T-helper 17 cell (primary cell): ENCODE results near the gene OXNAD1. TPM values are rescaled to one million over a fixed set of nuclear protein-coding genes. Genes with fewer than 3 reads are reported as not detected.

Experiments used
- total RNA-seq, 4 donors: library from RNA in 2 of 4; stranded (reverse) in 2 of 4; gene quantifications; one replicate each; pipeline ENCODE4 v1.2.3 and lab custom pipeline; 2022 to 2026

The OXNAD1 gene
- total RNA-seq, 2 donors from 2014 or later: 73.1 to 89.3 TPM

Other genes with a start within 250 kb of the OXNAD1 start
- gene GALNT15, start 90.5 kb upstream of the OXNAD1 start, total RNA-seq: under 1 TPM in 1 of 2 donors, not detected in 1; 0.42 TPM
- 10 to 100 TPM; 16.1 to 22.8 TPM for gene DPH3, start 269 bp upstream of the OXNAD1 start, total RNA-seq
- 10 to 100 TPM; 51.8 to 55.8 TPM for gene RFTN1, start 248.5 kb downstream of the OXNAD1 start, total RNA-seq